HepG2 (cell line): ENCODE measurements around the gene GLIS2. TPM values are rescaled to one million over a fixed set of nuclear protein-coding genes. Genes with fewer than 3 reads are reported as not detected.

Experiments
- ATAC-seq: fragments of 200-7000 bp; cut with Tn5 transposase; 3 replicates; pipeline ENCODE4 v1.9.1; 2020; ENCODE audit warnings: mild to moderate bottlenecking, moderate library complexity
- BruUV-seq: library from RNA; stranded (reverse); fragments of 400-500 nt; replicated peaks from 2 replicates; lab custom pipeline; 2021; lab: Mats Ljungman, UMichigan
- CTCF ChIA-PET: fragments of 300-600 bp; formaldehyde crosslinking; extraction: SDS; loops from one replicate; lab custom pipeline; 2021; ENCODE audit warnings: low total read pairs, inconsistent platforms, low intra/inter-chr PET ratio; lab: Yijun Ruan, JAX
- POLR2A ChIA-PET: fragments of 350-600 bp; sonication (Branson Sonifier 250); formaldehyde crosslinking; loops from one replicate; lab custom pipeline; 2020; ENCODE audit warnings: antibody characterized with exemption, inconsistent platforms; lab: Yijun Ruan, JAX
- DNase-seq: peaks from one replicate; pipeline ENCODE4 v3.0.0-alpha.2; 2015; ENCODE audit warnings: low spot score
- FAIRE-seq: peaks from 3 replicates; lab custom pipeline; 2011; peaks lifted over from hg19 to GRCh38; lab: Jason Lieb, UNC
- H2AFZ ChIP-seq: one replicate; pipeline ENCODE4 v1.6.1; 2011; ENCODE audit warnings: low read length, inconsistent platforms
- H3K27ac ChIP-seq: fragments of 300-600 bp; 3 replicates; pipeline ENCODE4 v1.8.0; 2011; ENCODE audit warnings: mixed run types, mild to moderate bottlenecking, mixed read lengths, low read length, inconsistent platforms; ENCODE audit not compliant: insufficient read depth; ENCODE audit errors: extremely low read length
- H3K27me3 ChIP-seq, 2 experiments: fragments of 200-600 bp in 1 of 2; 2 replicates in 1 of 2; 3 replicates in 1 of 2; pipeline versions ENCODE4 v1.6.0 to v1.8.0; 2011; ENCODE audit warnings: low read length in 2 of 2, mild to moderate bottlenecking in 2 of 2, moderate library complexity in 2 of 2, inconsistent platforms in 1 of 2; ENCODE audit not compliant: insufficient read depth in 2 of 2, control insufficient read depth in 1 of 2
- H3K36me3 ChIP-seq, 2 experiments: fragments of 200-600 bp in 1 of 2; replicated peaks in 1 of 2; 2 replicates in 1 of 2; 3 replicates in 1 of 2; pipeline versions ENCODE4 v1.5.1 to v1.8.0; 2011; ENCODE audit warnings: low read length in 2 of 2, inconsistent platforms in 1 of 2; ENCODE audit not compliant: insufficient read depth in 2 of 2, control insufficient read depth in 1 of 2
- H3K4me1 ChIP-seq: 2 replicates; pipeline ENCODE4 v1.5.1; 2012; ENCODE audit warnings: low read length, inconsistent platforms; ENCODE audit not compliant: insufficient read depth
- H3K4me2 ChIP-seq: 2 replicates; pipeline ENCODE4 v1.6.0; 2011; ENCODE audit warnings: low read depth, low read length, inconsistent platforms
- H3K4me3 ChIP-seq, 3 experiments: fragments of 200-600 bp in 1 of 3; sonication (generic), shearing (Covaris generic) in 1 of 3; replicated peaks in 1 of 3; 2 replicates each; pipeline ENCODE4 v1.5.1; 2011 to 2016; ENCODE audit warnings: low read length in 3 of 3, inconsistent platforms in 2 of 3, low read depth in 2 of 3, mild to moderate bottlenecking in 2 of 3, control low read depth in 1 of 3, mixed read lengths in 1 of 3; ENCODE audit not compliant: insufficient read depth in 1 of 3
- H3K79me2 ChIP-seq: one replicate; pipeline ENCODE4 v1.6.1; 2011; ENCODE audit warnings: low read length, inconsistent platforms; ENCODE audit not compliant: insufficient read depth
- H3K9ac ChIP-seq: 2 replicates; pipeline ENCODE4 v1.6.0; 2011; ENCODE audit warnings: mild to moderate bottlenecking, low read depth, low read length, inconsistent platforms; ENCODE audit not compliant: insufficient read depth
- H3K9me3 ChIP-seq: 2 replicates; pipeline ENCODE4 v1.5.1; 2012; ENCODE audit warnings: mild to moderate bottlenecking, low read length
- H4K20me1 ChIP-seq: 2 replicates; pipeline ENCODE4 v1.6.0; 2011; ENCODE audit warnings: inconsistent platforms, mild to moderate bottlenecking, low read length, moderate library complexity; ENCODE audit not compliant: insufficient read depth
- KMT2A ChIP-seq: sonication (generic); formaldehyde crosslinking; IDR thresholded peaks from 2 replicates; pipeline ENCODE4 v1.4.0; 2020; ENCODE audit warnings: missing genetic modification reagents
- NFKBIZ ChIP-seq: IDR thresholded peaks from 2 replicates; pipeline ENCODE4 v1.6.1; 2018; ENCODE audit warnings: missing genetic modification reagents, missing compliant biosample characterization
- ZBTB38 ChIP-seq: sonication (generic); formaldehyde crosslinking; IDR thresholded peaks from 2 replicates; pipeline ENCODE4 v1.5.1; 2020; ENCODE audit warnings: mild to moderate bottlenecking, missing genetic modification reagents
- ZNF264 ChIP-seq: sonication (generic); formaldehyde crosslinking; IDR thresholded peaks from 2 replicates; pipeline ENCODE4 v1.4.0; 2020; ENCODE audit warnings: missing genetic modification reagents
- ZSCAN30 ChIP-seq: sonication (generic); formaldehyde crosslinking; IDR thresholded peaks from 2 replicates; pipeline ENCODE4 v1.5.0; 2020; ENCODE audit warnings: mild to moderate bottlenecking, missing genetic modification reagents
- WGBS: methylation state at CpG from one replicate; pipeline ENCODE4 v1.1.6; 2017; ENCODE audit warnings: low lambda C conversion rate; 5-methylcytosine and 5-hydroxymethylcytosine counted together
- in situ Hi-C: cut with HindIII; loops from 2 replicates; pipeline ENCODE4 v1.10.0; 2017; ENCODE audit warnings: low pct_unique_long_range_greater_than_20kb; ENCODE audit not compliant: extremely low pct_ligation_motif_present
- intact Hi-C: fragments of 100-400 bp; cut with micrococcal nuclease; formaldehyde crosslinking; loops from one replicate; pipeline ENCODE4 v1.10.0; 2022; ENCODE audit not compliant: unreplicated experiment
- polyA plus RNA-seq, 8 experiments: library from polyadenylated mRNA; depleted of rRNA in 3 of 8; stranded (reverse) in 7 of 8; unstranded in 1 of 8; fragments of >200 nt; fragmentation: Illumina TruSeq in 4 of 8; extraction: Trizol in 4 of 8; gene quantifications; 2 replicates each; pipeline versions ENCODE4 v1.2.1 to v1.2.3, GENCODE V29; 2011 to 2016; ENCODE audit warnings: low read depth in 4 of 8, missing spikeins in 1 of 8, mixed read lengths in 1 of 8; ENCODE audit not compliant: insufficient read depth in 1 of 8
- total RNA-seq, 5 experiments: library from RNA; depleted of rRNA; stranded (reverse); fragments of >200 nt; fragmentation: Illumina TruSeq; extraction: Trizol; gene quantifications; 2 replicates each; pipeline ENCODE4 v1.2.3, GENCODE V29; 2016; ENCODE audit warnings: low read depth in 1 of 5

The GLIS2 gene
- total and polyA plus RNA-seq, 2 of the 13 experiments (the other 11 are each of a cell fraction or from before 2014, with no cell fraction given): 0.28 to 0.29 TPM

DNA sequence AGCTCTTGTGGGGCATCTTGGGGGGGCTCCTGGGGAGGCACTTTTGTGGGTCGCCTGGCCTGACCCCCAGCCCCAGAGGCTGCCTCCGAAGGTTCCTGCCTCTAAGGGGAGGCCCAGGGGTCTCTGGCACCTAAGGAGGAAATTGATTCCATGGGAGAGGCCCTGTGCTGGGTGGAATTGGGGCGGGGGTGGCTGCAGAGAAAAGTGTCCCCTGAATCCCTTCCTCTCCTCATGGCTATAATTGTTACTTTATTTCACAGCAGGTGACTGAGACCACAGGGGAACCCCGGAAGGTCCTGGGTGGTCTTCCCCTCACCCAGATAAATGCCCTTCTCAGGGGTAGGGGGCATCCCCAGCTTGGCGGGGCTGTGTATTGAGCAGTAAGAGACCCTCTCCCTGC is 3.1 kb downstream of the GLIS2 start (continued):
- TF ChIP-seq ZSCAN30 (no peak), NFKBIZ (CRISPR knock-in tag) (no peak)

DNA sequence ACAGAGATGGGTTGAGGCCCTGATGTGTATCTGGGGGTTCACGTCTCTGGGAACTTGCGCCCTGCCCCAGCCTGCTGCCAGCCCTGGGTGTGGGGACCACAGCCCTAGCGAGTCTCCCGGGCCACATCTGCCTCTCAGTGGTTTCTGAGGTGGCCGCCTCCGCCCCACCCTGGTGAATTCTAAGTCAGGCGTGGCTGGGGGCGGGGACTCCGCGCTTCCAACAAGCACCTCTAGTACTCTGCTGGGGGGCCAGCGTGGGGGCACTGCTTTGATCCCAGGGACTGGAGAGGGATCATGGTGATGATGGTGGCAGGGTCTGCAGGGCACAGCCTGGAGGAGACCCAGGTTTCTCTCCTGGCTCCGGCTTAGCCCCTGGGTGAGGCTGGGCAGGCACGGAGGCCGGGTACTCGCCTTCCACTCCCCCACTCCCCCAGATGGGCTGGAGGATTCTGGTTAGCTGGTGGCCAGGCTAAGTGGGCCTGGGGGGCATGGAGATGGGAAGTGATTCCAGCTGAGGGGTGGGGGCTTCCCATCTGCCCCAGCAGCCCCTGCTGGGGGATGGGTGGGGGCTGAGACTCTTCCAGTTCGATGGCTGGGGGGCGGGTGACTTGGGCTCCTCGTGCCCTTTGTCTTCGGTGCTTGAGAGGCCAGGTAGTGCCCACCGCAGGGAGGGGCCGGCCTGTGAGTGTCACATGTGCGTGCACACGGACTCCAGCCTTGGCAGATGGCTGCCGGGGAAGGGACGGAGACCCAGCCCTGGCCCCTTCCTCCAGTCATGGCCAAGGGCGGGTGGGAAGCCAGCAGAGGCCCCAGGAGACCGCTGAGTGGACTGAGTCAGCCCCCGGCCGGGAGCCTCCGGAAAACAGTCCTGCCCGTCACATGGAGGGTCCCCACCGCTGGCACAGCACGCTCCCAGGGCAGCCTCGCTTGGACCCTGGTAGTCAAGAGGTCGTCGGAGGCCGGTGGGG is 3.9 kb downstream of the GLIS2 start:
- DNase-seq: no peak
- H4K20me1 ChIP-seq: no peaks in the 10 kb centered on the region
- TF ChIP-seq KMT2A (CRISPR knock-in tag) (no peak), ZBTB38 (no peak), ZNF264 (CRISPR knock-in tag) (no peak)
- H3K9ac ChIP-seq: no peak overlapping the region
- FAIRE-seq: no peak
- H3K27me3 ChIP-seq: peaks cover 0 to 53% of the 10 kb centered on the region in 2 experiments; a peak in 4 of 5 replicates
- no peak overlapping the region for H3K27ac ChIP-seq
- ChIA-PET POLR2A (no interaction called here), CTCF (no interaction called here)
- no peak for ATAC-seq
- peaks cover 85% of the 10 kb centered on the region for H3K4me1 ChIP-seq
- H3K9me3 ChIP-seq: no peaks in the 10 kb centered on the region
- BruUV-seq: no TSS peak
- 90% methylated on average over 2 of the region's 37 CpGs for WGBS
- H3K79me2 ChIP-seq: no peaks in the 10 kb centered on the region
- H3K36me3 ChIP-seq: no peaks in the 10 kb centered on the region
- no peak overlapping the region for H3K4me3 ChIP-seq
- no peak overlapping the region for H3K4me2 ChIP-seq
- in situ Hi-C loops (loop anchor here (5.0 to 10.0 kb wide), 2 partner anchors 45 to 112 kb away; partner anchors contain the start of gene TFAP4), intact Hi-C loops (no loop called here)
- no peak overlapping the region for H2AFZ ChIP-seq
